Measurements from ENCODE around the gene SLC35B4. TPM values are rescaled to one million over a fixed set of nuclear protein-coding genes. Genes with fewer than 3 reads are reported as not detected.

Gene SLC35B4
- total RNA-seq, 1 experiment from 2014 or later = 20.0 TPM

- no peaks in the 10 kb centered on the region for H3K36me3 ChIP-seq (ENCODE audit: insufficient read depth, low read length, poor library complexity, severe bottlenecking)
- ChIA-PET CTCF (no interaction called here), POLR2A (ENCODE audit: low non-redundant PET) (no interaction called here)
- intact Hi-C loops (cut with micrococcal nuclease; ENCODE audit: unreplicated experiment) = no loop called here
- no peaks in the 10 kb centered on the region for H3K27me3 ChIP-seq (replicated peaks; ENCODE audit: insufficient read depth, low read depth, low read length, poor library complexity)
- TF ChIP-seq CTCF (conservative IDR thresholded peaks at IDR 0.05; ENCODE audit: low read depth, low read length) (no peak), EZH2 (IDR thresholded peaks at IDR 0.05; ENCODE audit: borderline replicate concordance, low read depth, low read length, poor library complexity, severe bottlenecking) (no peak)
- BruUV-seq (replicated peaks) = no TSS peak
- no peaks in the 10 kb centered on the region for H3K4me1 ChIP-seq (ENCODE audit: insufficient read depth, low read length, poor library complexity, severe bottlenecking)
- no peaks in the 10 kb centered on the region for H3K9me3 ChIP-seq (ENCODE audit: low read depth, low read length, poor library complexity, severe bottlenecking)
- DNase-seq (ENCODE audit: low spot score) = no peak
- H3K4me3 ChIP-seq (ENCODE audit: low read depth, low read length, poor library complexity, severe bottlenecking) = no peak overlapping the region
- H3K27ac ChIP-seq (ENCODE audit: low read depth, low read length, poor library complexity, severe bottlenecking) = no peak overlapping the region
Measured at GRCh38 chr7:134246347-134246746, 70.4 kb downstream of the SLC35B4 start.

GRCh38 chr7:134245253-134245652 is 71.5 kb downstream of the SLC35B4 start:
- no peaks in the 10 kb centered on the region for H3K27me3 ChIP-seq (replicated peaks; ENCODE audit: insufficient read depth, low read depth, low read length, poor library complexity)
- no peak overlapping the region for H3K4me3 ChIP-seq (ENCODE audit: low read depth, low read length, poor library complexity, severe bottlenecking)
- H3K4me1 ChIP-seq (ENCODE audit: insufficient read depth, low read length, poor library complexity, severe bottlenecking) = no peaks in the 10 kb centered on the region
- CTCF ChIA-PET = no interaction called here
- H3K9me3 ChIP-seq (ENCODE audit: low read depth, low read length, poor library complexity, severe bottlenecking) = no peaks in the 10 kb centered on the region
- no TSS peak for BruUV-seq (replicated peaks)
- no peaks in the 10 kb centered on the region for H3K36me3 ChIP-seq (ENCODE audit: insufficient read depth, low read length, poor library complexity, severe bottlenecking)
- TF ChIP-seq CTCF (conservative IDR thresholded peaks at IDR 0.05; ENCODE audit: low read depth, low read length) (no peak), EZH2 (IDR thresholded peaks at IDR 0.05; ENCODE audit: borderline replicate concordance, low read depth, low read length, poor library complexity, severe bottlenecking) (no peak)
- H3K27ac ChIP-seq (ENCODE audit: low read depth, low read length, poor library complexity, severe bottlenecking) = no peak overlapping the region
- POLR2A ChIA-PET (ENCODE audit: low non-redundant PET) = no interaction called here
- intact Hi-C loops (cut with micrococcal nuclease; ENCODE audit: unreplicated experiment) = no loop called here
- DNase-seq (ENCODE audit: low spot score) = no peak

Other genes starting within 250 kb of the SLC35B4 start
- gene LRGUK, start 189.6 kb downstream of the SLC35B4 start, total RNA-seq (2021) = 0.54 and 0.74 TPM in 2 replicates
- gene AKR1B1, start 142.2 kb upstream of the SLC35B4 start, total RNA-seq (2021) = 104 and 111 TPM in 2 replicates
- gene AKR1B10, start 210.6 kb upstream of the SLC35B4 start, total RNA-seq (2021) = 0.52 TPM in 1 of 2 replicates, not detected in the other
- not detected in 2 replicates for gene AKR1B15, start 232.2 kb upstream of the SLC35B4 start, total RNA-seq (2021)

Data from A673 (cell line).